KMS-11 (cell line): Measurements from ENCODE around the gene FAU.
A peak's percentile ranks its signal among the peaks of the same experiment; 100 is the strongest.

Experiments used
- H2AFZ ChIP-seq: fragments of 200-600 bp; sonication (generic); 2 replicates; pipeline ENCODE4 v1.6.1; 2016; ENCODE audit warnings: antibody characterized with exemption, mixed run types, low read depth
- H3K27ac ChIP-seq: fragments of 200-600 bp; sonication (generic); 2 replicates; pipeline ENCODE4 v1.6.1; 2016; ENCODE audit warnings: mild to moderate bottlenecking, mixed run types
- H3K27me3 ChIP-seq: fragments of 200-600 bp; sonication (generic); 2 replicates; pipeline ENCODE4 v1.6.1; 2017; ENCODE audit warnings: mild to moderate bottlenecking, low read depth, mixed run types, moderate library complexity; ENCODE audit not compliant: insufficient read depth
- H3K36me3 ChIP-seq: fragments of 200-600 bp; sonication (generic); 2 replicates; pipeline ENCODE4 v1.6.1; 2017; ENCODE audit warnings: mild to moderate bottlenecking, mixed run types; ENCODE audit not compliant: insufficient read depth
- H3K4me1 ChIP-seq: fragments of 200-600 bp; sonication (generic); 2 replicates; pipeline ENCODE4 v1.6.1; 2016; ENCODE audit warnings: mild to moderate bottlenecking, low read depth, mixed run types; ENCODE audit not compliant: poor library complexity, severe bottlenecking
- H3K4me2 ChIP-seq: fragments of 200-600 bp; sonication (generic); 2 replicates; pipeline ENCODE4 v1.7.0; 2016; ENCODE audit warnings: mild to moderate bottlenecking, mixed run types
- H3K4me3 ChIP-seq: fragments of 200-600 bp; sonication (generic); IDR thresholded peaks from 2 replicates; pipeline ENCODE4 v1.6.1; 2017; ENCODE audit warnings: low read depth, low read length, mixed read lengths; ENCODE audit not compliant: insufficient read depth
- H3K79me2 ChIP-seq: fragments of 200-600 bp; sonication (generic); 2 replicates; pipeline ENCODE4 v1.6.1; 2016; ENCODE audit warnings: low read depth, mixed run types; ENCODE audit not compliant: insufficient read depth
- H3K9ac ChIP-seq: fragments of 200-600 bp; sonication (generic); 2 replicates; pipeline ENCODE4 v1.6.1; 2016; ENCODE audit warnings: mild to moderate bottlenecking, mixed run types
- H4K20me1 ChIP-seq: fragments of 200-600 bp; sonication (generic); 2 replicates; pipeline ENCODE4 v1.6.1; 2016; ENCODE audit warnings: mild to moderate bottlenecking, mixed run types; ENCODE audit not compliant: insufficient read depth
- TF ChIP-seq, protein P1 (sequence below): fragments of 200-600 bp; sonication (generic); conservative IDR thresholded peaks from 2 replicates; pipeline ENCODE4 v1.6.1; 2017; ENCODE audit warnings: low read depth, mild to moderate bottlenecking, antibody characterized with exemption, low read length, moderate library complexity, mixed read lengths

Gene FAU

DNA sequence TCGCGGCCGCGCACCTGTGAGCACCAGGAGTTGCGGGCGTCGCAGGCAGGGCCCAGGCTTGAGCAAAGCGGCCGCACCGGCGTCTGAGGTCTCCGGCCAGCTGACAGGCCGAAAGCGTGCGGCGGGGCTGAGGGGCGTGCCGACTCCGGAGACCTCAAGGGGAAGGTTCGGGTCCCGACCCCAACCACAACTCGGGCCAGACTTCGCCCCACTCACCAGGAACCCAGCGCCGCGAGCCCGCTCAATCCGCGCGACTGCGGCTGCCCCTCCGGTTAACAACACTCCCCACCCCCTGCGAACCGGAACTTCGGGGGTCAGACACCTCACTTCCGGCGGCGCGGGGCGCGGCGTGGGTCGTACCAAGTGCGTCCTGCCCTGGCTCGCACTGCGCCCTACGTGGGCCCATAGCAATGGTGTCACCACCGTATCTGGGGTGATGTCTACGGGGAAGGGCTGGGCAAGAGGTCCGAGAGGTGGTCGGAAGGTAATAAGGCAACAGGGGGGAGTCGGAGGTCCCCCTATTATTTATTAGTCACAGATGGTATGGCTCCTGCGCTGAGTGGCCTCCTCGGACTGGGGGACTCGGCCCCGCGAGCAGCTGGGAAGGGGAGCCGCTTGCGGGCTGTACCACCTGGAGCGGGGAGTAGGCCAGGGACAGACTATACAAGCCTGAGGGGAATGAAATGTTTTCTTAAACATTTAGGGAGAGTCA lies 12.5 kb upstream of the FAU start, which contains the start of gene SYVN1:
TSS of gene SYVN1 (minus strand) at position 280 of the 712 bp plus-strand sequence. CDS start 918 bp downstream, outside the sequence.
- Histone ChIP-seq H3K4me3 (peak within 1 kb of the TSS; percentile 37), H4K20me1 (no peaks in the 10 kb centered on the region), H3K36me3 (no peaks in the 10 kb centered on the region), H2AFZ (peak within 1 kb of the TSS; percentile 48), H3K27ac (peak within 1 kb of the TSS; percentile 94), H3K79me2 (peaks cover 14% of the 10 kb centered on the region), H3K27me3 (no peaks in the 10 kb centered on the region), H3K4me1 (peaks cover 25% of the 10 kb centered on the region), H3K4me2 (peak within 1 kb of the TSS; percentile 80), H3K9ac (peak within 1 kb of the TSS; percentile 99)
- TF ChIP-seq, protein P1, sequence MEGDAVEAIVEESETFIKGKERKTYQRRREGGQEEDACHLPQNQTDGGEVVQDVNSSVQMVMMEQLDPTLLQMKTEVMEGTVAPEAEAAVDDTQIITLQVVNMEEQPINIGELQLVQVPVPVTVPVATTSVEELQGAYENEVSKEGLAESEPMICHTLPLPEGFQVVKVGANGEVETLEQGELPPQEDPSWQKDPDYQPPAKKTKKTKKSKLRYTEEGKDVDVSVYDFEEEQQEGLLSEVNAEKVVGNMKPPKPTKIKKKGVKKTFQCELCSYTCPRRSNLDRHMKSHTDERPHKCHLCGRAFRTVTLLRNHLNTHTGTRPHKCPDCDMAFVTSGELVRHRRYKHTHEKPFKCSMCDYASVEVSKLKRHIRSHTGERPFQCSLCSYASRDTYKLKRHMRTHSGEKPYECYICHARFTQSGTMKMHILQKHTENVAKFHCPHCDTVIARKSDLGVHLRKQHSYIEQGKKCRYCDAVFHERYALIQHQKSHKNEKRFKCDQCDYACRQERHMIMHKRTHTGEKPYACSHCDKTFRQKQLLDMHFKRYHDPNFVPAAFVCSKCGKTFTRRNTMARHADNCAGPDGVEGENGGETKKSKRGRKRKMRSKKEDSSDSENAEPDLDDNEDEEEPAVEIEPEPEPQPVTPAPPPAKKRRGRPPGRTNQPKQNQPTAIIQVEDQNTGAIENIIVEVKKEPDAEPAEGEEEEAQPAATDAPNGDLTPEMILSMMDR, result no peak

DNA sequence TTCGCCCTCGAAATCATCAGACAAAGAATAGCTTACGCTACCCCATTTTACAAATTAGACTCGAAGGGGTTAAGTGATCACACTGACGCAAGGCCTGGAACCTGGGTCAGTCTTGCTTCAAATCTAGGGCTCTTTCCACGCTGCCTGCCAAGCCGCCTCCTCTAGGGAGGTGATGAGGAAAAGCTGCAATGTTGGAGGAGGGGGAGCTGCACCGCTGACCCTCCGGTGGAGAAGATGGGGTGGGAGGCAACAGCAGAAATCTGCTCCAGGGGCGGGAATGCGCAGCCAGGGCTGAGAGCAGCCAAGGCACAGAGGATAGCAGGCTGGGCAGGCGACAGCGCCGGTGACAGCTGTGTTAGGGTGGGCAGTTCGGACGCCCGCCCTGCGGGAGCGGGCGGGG lies 11.8 kb upstream of the FAU start:
- peak overlapping the region; percentile 48; the same call in 1 of the 2 replicates for H2AFZ ChIP-seq
- peaks cover 14% of the 10 kb centered on the region for H3K79me2 ChIP-seq
- H4K20me1 ChIP-seq, result no peaks in the 10 kb centered on the region
- no peak overlapping the region for H3K4me3 ChIP-seq
- no peaks in the 10 kb centered on the region for H3K27me3 ChIP-seq
- peak overlapping the region; percentile 94 for H3K27ac ChIP-seq
- peaks cover 25% of the 10 kb centered on the region for H3K4me1 ChIP-seq
- TF ChIP-seq, protein P1, result no peak
- H3K9ac ChIP-seq, result peak overlapping the region; percentile 99
- H3K36me3 ChIP-seq, result no peaks in the 10 kb centered on the region
- peak overlapping the region; percentile 80 for H3K4me2 ChIP-seq

DNA sequence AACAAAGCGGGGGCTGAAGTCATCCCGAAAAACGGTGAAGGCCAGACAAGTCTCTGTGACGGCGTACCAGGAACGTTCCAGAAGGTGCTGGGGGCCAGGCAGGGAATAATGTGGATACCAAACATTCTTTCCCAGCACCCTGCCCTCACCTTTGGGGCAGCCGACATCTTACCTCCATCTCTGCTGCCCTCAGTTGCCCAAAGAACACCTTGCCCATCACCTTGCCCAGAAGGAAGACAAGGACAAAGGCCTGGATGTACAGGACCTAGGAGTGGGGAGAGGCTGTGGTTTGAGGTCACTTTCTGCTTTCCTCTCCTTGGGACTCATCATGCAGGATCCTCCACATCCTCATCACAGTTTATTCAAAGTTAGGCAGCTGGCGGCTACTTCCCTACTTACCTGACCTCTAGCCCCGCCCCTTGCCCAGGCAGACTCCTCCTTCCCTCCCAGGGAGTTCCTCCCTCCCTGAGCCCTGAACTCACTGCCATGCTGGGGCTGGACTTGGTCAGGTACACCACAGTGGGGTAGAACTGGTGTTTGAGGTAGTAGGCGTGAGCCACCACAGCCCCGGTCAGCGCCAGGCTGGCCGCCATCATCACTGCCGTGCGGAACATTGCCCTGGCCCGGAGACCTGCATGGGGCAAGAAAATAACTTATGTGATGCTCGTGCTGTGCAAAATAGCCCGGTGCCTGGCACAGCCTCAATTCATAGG lies 11.2 kb upstream of the FAU start:
- Histone ChIP-seq H3K4me1 (peaks cover 25% of the 10 kb centered on the region), H3K36me3 (no peaks in the 10 kb centered on the region), H3K79me2 (peaks cover 14% of the 10 kb centered on the region), H3K9ac (peak overlapping the region; percentile 99), H3K4me3 (no peak overlapping the region), H3K27ac (peak overlapping the region; percentile 94), H2AFZ (no peak overlapping the region), H4K20me1 (no peaks in the 10 kb centered on the region), H3K4me2 (peak overlapping the region; percentile 80), H3K27me3 (no peaks in the 10 kb centered on the region)
- TF ChIP-seq, protein P1, result no peak

DNA sequence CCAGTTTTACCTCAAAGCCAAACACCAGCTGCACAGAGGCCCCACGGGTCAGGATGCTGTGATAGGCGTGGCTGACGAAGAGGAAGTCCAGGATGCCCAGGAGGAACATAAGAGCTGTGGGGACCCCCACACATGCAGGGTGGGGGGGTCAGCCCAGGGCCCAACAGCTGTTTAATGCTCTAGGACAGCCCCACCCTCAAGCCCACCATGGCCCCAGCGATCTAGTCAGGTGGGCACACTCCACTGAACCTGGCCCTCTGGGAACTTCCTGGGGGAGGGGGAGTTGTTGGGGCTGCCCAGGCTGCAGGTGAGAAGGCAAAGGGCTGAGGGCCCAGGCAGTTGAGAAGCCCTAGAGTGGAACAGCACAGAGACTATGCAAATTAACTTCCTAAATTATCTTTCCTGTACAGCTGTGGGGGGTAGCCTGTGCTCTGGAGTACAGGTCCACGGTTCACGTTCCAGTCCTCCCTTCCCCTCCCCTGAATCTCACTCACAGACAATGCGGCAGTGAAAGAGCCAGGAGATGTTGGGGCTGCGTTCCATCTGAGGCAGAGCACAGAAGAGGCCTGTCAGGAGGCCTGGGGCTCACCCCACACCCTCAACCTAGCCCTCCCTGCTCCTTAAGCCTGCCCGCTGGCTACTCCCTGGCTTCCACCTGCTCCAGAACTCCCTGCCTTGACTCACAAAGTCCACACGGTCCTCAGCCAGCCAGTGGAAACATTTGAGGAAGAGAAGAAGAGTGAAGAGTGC lies 10.5 kb upstream of the FAU start:
- Histone ChIP-seq H4K20me1 (no peaks in the 10 kb centered on the region), H3K36me3 (no peaks in the 10 kb centered on the region), H3K4me3 (no peak overlapping the region), H3K4me1 (peaks cover 25% of the 10 kb centered on the region), H3K4me2 (peak overlapping the region; percentile 80; the same call in 1 of the 2 replicates), H3K79me2 (peaks cover 14% of the 10 kb centered on the region), H2AFZ (no peak overlapping the region), H3K27me3 (no peaks in the 10 kb centered on the region), H3K27ac (no peak overlapping the region), H3K9ac (no peak overlapping the region)
- TF ChIP-seq, protein P1, result no peak
